HG02798 (cell line): ENCODE results near the gene NR6A1.
"Not testable (repeated sequence)": the region's sequence is repeated elsewhere in the genome, so short reads cannot be mapped to it uniquely, and the experiment has no call there.

ENCODE experiments used
- ATAC-seq: cut with Tn5 transposase; IDR thresholded peaks from one replicate; pipeline ENCODE4 v1.9.1; 2021; ENCODE audit warnings: mild to moderate bottlenecking; ENCODE audit not compliant: unreplicated experiment, poor library complexity

NR6A1 gene

DNA sequence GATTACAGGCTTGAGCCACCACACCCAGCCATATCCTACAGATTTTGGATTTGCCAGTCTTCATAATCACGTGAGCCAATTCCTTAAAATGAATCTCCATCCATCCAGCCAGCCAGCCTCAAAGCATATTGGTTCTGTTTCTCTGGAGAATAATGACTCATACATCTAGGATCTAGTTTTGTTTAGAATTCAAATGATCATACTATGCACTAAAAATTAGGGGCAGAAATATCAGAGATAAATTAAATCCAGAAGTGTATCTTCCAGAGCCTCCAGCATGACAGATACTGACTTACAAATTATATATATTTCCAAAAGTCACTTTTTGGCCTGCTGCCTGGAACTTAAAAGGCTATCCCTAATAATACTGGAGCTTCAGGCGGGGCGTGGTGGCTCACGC is 144.8 kb downstream of the NR6A1 start:
- ATAC-seq = no peak

DNA sequence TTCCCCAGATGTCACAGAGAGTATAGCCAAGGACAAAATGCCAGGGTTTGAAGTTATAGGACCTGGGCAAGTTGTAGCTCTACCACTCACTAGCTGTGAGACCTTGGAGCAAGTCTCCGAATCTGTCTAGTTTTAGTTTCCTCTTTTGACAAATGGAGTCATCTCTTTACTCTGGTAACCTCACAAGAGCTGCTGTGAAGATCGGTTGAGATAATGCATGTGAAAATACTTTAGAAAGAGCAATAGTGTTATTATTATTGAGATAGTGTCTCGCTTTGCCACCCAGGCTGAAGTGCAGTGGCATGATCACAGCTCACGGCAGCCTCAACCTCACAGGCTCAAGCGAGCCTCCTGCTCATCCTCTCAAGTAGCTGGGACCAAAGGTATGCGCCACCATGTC is 146.0 kb downstream of the NR6A1 start:
- no peak for ATAC-seq

- no peak for ATAC-seq
Measured at GRCh38 chr9:124624735-124624992, 146.4 kb downstream of the NR6A1 start.

DNA sequence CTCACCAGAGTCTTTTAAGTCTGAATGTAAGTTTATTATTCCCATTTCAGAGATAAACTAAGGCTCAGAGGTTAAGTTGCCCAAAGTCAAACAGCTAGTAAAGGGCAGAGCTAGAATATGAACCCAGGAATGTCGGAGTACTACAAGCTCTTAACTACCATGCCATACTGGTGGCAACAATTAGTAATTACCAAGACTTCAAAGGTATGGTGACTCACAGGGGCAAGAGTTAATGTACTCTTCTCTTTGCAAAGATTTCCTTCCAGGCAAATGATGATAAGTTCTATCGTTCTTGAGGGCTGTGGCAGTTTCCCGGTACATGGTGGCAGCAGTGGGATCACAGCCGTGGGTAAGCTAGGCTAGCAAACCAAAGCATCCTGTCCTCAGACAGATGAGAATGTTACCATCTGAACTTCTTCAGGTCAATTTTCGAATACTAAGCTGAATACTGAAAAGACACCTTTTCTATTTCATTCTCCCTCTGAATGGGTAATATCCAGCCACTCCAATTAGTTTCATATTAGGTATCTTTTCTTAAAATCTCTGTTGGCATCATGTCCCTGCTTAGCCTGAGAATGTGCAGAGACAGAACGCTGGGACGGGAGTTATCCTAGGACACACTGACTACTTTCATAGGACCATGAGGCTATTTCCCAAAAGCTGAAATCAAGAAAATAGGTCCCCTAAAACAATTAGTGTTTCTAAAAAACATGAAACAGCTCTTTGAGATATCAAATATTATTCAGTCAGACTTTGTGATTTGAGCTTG is 147.0 kb downstream of the NR6A1 start:
- no peak for ATAC-seq

DNA sequence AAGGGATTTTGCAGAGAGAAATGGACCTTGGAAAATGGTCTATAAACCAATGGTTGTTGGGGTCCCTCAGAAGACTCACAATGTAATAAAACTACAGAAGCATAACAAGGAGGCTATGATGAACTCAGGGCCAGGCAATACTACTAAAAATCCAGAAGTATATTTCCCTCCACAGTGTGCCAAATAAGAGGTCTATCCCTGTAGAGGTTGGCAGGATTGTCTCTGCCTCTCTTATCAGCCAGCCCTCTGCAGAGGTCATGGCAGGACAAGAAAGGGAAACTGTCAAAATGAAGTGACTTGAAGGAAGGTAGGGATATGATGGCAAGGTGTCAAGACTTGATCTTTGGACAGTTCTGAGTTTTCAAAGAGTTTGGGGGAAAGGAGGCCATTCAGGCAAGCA is 148.2 kb downstream of the NR6A1 start:
- ATAC-seq = no peak

DNA sequence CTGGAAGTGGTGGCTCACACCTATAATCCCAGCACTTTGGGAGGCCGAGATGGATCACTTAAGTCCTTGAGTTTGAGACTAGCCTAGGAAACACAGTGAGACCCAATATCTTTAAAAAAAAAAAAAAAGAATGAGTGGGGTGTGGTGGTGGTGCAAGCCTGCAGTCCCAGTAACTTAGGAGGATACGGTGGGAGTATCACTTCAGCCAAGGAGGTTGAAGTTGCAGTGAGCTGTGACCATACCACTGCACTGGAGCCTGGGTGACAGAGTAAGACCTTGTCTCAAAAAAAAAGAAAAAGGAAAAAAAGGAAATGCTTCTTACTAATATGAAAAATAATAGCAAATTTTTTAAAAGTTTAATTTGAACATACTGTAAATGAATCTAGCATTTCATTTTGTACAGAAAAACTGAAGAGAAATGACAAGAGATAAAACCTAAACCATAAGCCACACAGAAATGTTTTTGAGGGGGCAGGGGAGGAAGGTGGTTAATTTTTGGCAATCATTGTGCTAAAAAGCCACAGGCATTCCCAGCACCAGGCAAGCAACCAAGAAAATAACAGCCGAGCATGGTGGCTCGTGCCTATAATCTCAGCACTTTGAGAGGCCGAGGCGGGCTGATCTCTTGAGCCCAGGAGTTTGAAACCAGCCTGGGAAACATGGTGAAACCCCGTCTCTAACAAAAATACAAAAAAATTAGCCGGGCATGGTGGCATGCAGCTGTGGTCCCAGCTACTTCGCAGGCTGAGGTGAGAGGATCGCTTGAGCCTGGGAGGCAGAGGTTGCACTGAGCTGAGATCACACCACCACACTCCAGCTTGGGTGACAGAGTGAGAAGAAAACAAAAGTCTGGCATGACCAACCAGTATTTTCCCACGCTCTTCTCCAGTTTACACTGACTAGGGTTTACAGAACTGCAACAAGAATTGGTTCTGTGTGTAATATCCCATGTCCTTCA is 149.5 kb downstream of the NR6A1 start:
- ATAC-seq = no peak

GRCh38 chr9:124618476-124618875 is 152.6 kb downstream of the NR6A1 start:
- no peak for ATAC-seq

DNA sequence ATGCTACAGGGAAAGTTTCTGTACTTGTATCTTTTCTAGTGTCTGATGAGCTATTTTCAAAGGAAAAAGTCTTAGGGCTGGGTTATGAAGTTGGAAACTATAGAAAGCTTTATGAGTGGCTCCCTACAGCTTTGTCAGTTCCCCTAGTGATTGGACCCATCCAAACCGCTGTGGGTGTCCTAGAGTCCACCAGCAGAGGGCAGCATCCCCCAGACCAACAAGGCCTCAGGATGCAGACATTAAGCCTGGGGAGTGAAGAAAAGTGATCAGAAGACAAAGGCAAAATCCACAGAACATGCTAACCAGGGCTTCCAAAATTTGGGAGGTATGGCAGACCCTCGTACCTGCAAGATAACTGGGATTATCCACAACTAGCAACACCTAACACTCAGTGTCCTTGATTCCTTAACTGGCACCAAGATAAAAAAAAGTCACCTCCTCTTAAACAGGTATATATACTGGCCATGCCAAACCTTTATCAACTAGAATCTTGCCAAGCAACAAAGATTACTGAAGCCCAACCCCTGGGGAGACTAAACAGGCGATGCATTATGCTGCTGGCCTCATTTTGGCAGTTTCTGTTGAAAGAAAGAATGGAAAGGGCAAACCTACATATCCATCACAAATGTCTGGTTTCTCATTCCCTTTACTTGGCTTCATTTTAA is 153.5 kb downstream of the NR6A1 start:
- ATAC-seq = peak; percentile 59

GRCh38 chr9:124616961-124617360 is 154.2 kb downstream of the NR6A1 start:
- ATAC-seq = no peak

- not testable (repeated sequence) for ATAC-seq
Measured at GRCh38 chr9:124615840-124616239, 155.3 kb downstream of the NR6A1 start.

DNA sequence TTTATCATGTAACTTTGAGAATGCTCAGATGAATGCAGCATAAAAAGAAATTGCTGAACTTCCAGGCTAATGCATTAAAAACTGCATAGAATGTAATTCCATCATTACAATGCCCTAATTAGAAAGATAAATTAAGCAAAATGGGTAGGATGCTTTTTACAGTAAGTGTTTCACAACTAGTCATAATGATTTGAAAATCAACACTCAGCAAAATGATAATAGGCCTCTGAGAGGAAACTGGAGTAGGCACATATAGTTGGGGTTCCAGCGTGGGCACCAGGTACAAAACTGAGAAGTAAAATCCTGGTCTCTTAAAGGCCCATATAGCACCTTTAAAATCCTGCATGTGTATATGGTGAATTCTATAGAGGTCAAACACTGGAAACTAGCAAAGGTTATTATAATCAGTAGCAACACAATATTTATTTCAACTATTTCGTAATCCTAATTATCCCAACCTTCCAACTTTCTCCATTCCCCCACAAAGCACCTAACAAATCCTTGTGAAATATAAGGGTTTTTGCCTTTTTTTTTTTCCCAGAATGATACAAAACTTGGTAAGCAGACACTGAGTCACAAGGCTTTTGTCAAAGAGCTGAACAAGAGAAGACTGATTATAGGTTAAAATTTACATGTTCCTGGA is 155.9 kb downstream of the NR6A1 start:
- ATAC-seq = no peak

GRCh38 chr9:124613849-124614248 is 157.3 kb downstream of the NR6A1 start:
- no peak for ATAC-seq

DNA sequence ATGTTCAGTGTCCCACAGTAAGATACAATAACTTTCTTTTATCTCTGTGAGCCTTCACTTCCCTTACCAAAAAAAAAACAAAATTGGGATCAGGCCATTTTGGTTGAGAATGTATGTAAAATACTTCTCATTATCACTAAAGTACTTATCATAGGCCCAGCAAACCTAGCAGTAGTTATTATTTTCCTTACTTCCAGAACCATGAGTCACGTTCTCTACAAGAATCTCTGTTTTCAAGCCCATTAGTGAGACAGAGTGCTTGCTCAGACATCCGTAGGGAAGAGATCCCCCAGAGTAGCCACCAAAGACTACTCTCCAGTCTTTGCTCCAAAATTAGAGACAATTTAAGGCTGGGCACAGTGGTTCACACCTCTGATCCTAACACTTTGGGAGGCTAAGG is 160.0 kb downstream of the NR6A1 start:
- no peak for ATAC-seq

- no peak for ATAC-seq
Measured at GRCh38 chr9:124606027-124606426, 165.1 kb downstream of the NR6A1 start.

DNA sequence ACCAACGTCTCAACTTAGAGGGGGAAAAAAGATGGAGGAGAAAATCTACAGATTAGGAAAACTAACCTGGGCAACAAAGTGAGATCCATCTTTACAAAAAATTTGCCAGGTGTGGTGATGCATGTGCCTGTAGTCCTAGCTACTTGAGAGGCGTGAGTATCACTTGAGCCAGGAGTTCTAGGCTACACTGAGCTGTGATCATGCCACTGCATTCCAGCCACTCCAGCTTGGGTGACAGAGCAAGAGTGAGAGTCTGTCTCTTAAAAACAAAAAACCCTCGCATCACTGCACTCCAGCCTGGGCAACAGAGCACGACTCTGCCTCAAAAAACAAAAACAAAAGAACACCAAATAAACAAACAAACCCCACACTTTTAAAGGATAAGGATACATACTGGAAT is 165.9 kb downstream of the NR6A1 start:
- no peak for ATAC-seq

DNA sequence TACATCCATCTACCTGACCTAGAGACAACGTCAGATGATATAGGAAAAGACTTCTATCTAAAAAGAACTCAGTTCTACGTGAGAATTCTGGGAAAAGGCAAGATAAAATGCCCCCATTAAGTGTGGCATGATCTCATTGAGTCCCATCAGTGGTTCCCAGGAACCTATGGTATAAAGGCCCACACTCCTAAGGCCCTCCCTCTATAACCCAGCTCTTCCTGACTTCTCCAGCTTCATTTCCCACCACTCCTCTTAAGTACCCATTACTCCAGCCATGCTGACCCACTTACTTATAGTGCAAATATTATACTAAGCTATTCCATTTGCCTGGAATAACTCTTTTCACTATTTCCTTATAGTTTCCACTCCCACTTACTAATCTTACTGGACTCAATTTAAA is 168.5 kb downstream of the NR6A1 start:
- no peak for ATAC-seq

- no peak for ATAC-seq
Measured at GRCh38 chr9:124602204-124602603, 168.9 kb downstream of the NR6A1 start.

DNA sequence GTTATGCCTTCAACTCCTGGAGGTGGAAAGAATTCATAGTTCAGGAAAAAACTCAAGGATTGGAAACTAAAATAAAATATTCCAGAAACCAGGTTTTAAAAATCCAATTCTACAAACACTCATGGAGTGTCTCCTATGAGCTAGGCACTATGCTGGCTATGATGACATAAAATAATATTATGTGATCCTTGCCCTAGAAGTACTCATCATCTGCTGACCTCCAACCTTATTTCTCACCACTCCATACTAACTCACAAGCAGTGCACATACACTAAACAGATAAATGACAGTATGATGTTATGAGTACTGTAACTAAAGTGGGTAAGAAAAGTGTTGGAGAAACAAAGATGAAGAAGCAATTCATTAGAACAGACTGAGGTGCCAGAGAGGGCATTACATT is 170.7 kb downstream of the NR6A1 start:
- no peak for ATAC-seq

DNA sequence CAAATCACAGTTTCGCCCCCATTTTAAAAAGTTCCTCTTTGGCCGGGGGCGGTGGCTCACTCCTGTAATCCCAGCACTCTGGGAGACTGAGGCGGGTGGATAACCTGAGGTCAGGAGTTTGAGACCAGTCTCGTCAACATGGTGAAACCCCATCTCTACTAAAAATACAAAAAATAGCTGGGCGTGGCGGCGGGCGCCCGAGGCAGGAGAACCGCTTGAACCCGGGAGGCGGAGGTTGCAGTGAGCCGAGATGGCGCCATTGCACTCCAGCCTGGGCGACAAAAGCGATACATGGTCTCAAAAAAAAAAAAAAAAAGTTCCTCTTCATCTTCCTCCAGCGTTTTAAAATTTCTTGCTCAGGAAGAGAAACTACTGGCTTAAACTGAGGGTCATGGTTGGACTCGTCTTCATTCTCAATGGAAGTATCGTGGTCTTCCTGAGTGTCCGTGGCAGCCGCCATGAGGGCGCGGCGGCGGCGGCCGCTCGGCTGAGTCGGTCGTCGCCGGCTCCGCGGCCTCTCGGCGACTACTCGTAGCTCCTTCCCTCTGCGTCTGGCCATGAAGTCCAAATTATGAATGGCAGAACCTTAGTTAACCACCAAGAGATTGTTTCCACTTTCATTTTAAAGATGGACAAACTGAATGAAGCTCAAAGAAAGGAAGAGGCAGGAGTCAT is 171.9 kb downstream of the NR6A1 start:
- ATAC-seq = no peak

DNA sequence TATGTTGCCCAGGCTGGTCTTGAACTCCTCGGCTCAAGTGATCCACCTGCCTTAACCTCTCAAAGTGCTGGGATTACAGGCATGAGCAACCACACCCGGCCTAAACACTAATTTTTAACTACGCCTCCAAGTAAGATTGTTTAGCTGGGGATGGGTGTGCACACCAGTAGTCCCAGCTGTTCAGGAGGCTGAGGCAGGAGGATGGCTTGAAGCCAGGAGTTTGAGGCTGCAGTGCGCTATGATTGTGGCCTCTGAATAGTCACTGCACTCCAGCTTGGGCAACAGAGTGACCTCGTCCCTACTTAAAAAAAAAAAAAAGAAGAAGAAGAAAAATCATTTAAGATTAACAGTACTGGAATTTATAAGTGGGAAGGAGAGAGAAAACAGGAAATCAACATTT is 173.1 kb downstream of the NR6A1 start:
- no peak for ATAC-seq
